Keratinocyte (primary cell): Measurements from ENCODE around the gene GRM1. TPM values are rescaled to one million over a fixed set of nuclear protein-coding genes. Genes with fewer than 3 reads are reported as not detected.

Experiments
- DNase-seq: peaks from one replicate; pipeline ENCODE4 v3.0.0-alpha.2; 2011; ENCODE audit warnings: low read depth, missing footprints, low spot score
- FAIRE-seq: peaks from 2 replicates; lab custom pipeline; 2011; peaks lifted over from hg19 to GRCh38; lab: Jason Lieb, UNC
- H2AFZ ChIP-seq: 2 replicates; pipeline ENCODE4 v1.6.0; 2012; ENCODE audit warnings: low read length, control low read depth, inconsistent platforms; ENCODE audit not compliant: control insufficient read depth
- H3K27ac ChIP-seq: 2 replicates; pipeline ENCODE4 v1.5.1; 2011; ENCODE audit warnings: low read length; ENCODE audit not compliant: control insufficient read depth, insufficient read depth
- H3K27me3 ChIP-seq: 3 replicates; pipeline ENCODE4 v1.6.0; 2011; ENCODE audit warnings: low read length; ENCODE audit not compliant: control insufficient read depth, insufficient read depth; ENCODE audit errors: extremely low read depth
- H3K36me3 ChIP-seq, 2 experiments: 2 replicates in 1 of 2; 3 replicates in 1 of 2; pipeline ENCODE4 v1.5.1; 2011; ENCODE audit warnings: low read length in 2 of 2, mild to moderate bottlenecking in 1 of 2; ENCODE audit not compliant: control insufficient read depth in 2 of 2, insufficient read depth in 2 of 2; ENCODE audit errors: extremely low read depth in 1 of 2
- H3K4me1 ChIP-seq: 3 replicates; pipeline ENCODE4 v1.5.1; 2011; ENCODE audit warnings: low read length; ENCODE audit not compliant: control insufficient read depth, insufficient read depth; ENCODE audit errors: extremely low read depth
- H3K4me2 ChIP-seq: 3 replicates; pipeline ENCODE4 v1.6.0; 2011; ENCODE audit warnings: low read depth, low read length; ENCODE audit not compliant: control insufficient read depth, insufficient read depth; ENCODE audit errors: extremely low read depth
- H3K4me3 ChIP-seq, 3 experiments: fragments of 200-600 bp in 1 of 3; sonication (generic) in 1 of 3; 2 replicates in 2 of 3; 3 replicates in 1 of 3; pipeline ENCODE4 v1.5.1; 2011 to 2016; ENCODE audit warnings: low read length in 3 of 3, mild to moderate bottlenecking in 3 of 3, control low read depth in 2 of 3, inconsistent platforms in 1 of 3, low read depth in 1 of 3, mixed read lengths in 1 of 3, mixed run types in 1 of 3, moderate library complexity in 1 of 3; ENCODE audit not compliant: control insufficient read depth in 2 of 3, insufficient read depth in 2 of 3; ENCODE audit errors: extremely low read depth in 1 of 3
- H3K79me2 ChIP-seq: 2 replicates; pipeline ENCODE4 v1.6.0; 2012; ENCODE audit warnings: low read length; ENCODE audit not compliant: control insufficient read depth, insufficient read depth
- H3K9ac ChIP-seq: 3 replicates; pipeline ENCODE4 v1.6.0; 2011; ENCODE audit warnings: low read length; ENCODE audit not compliant: control insufficient read depth, insufficient read depth; ENCODE audit errors: extremely low read depth
- H3K9me1 ChIP-seq: 3 replicates; pipeline ENCODE4 v1.6.0; 2011; ENCODE audit warnings: low read length; ENCODE audit not compliant: control insufficient read depth, insufficient read depth; ENCODE audit errors: extremely low read depth
- H3K9me3 ChIP-seq: 2 replicates; pipeline ENCODE4 v1.5.1; 2012; ENCODE audit warnings: low read depth, low read length; ENCODE audit not compliant: control insufficient read depth
- H4K20me1 ChIP-seq: 3 replicates; pipeline ENCODE4 v1.6.0; 2011; ENCODE audit warnings: low read length; ENCODE audit not compliant: control insufficient read depth, insufficient read depth; ENCODE audit errors: extremely low read depth
- CTCF ChIP-seq, 3 experiments: IDR thresholded peaks in 1 of 3; conservative IDR thresholded peaks in 1 of 3; optimal IDR thresholded peaks in 1 of 3; 2 replicates in 2 of 3; 3 replicates in 1 of 3; pipeline versions ENCODE3 to v1.5.1; 2011; ENCODE audit warnings: low read length in 3 of 3, mild to moderate bottlenecking in 3 of 3, moderate library complexity in 2 of 3, control low read depth in 1 of 3, inconsistent platforms in 1 of 3; ENCODE audit not compliant: insufficient read depth in 2 of 3; ENCODE audit errors: extremely low read depth in 1 of 3
- EZH2 ChIP-seq: IDR thresholded peaks from one replicate; pipeline ENCODE4 v1.6.1; 2012; ENCODE audit warnings: inconsistent platforms, mild to moderate bottlenecking, low read length, moderate library complexity
- dilution Hi-C: fragments of 300-500 bp; cut with MboI; formaldehyde crosslinking; loops from one replicate; pipeline ENCODE4 v1.7.0; 2020; ENCODE audit warnings: low sequenced_read_pairs; ENCODE audit not compliant: extremely low pct_ligation_motif_present
- polyA plus RNA-seq, 5 experiments: library from polyadenylated mRNA; depleted of rRNA in 3 of 5; stranded (reverse) in 3 of 5; stranded (forward) in 1 of 5; unstranded in 1 of 5; fragments of >200 nt; gene quantifications; 1 replicate in 1 of 5; 2 replicates in 3 of 5; 3 replicates in 1 of 5; pipeline versions ENCODE4 v1.2.1 to v1.2.3, GENCODE V29; 2011 to 2012; ENCODE audit warnings: missing spikeins in 2 of 5, low read depth in 1 of 5, low replicate concordance in 1 of 5

GRM1 gene
- polyA plus RNA-seq, 1 donor (not counting 4 experiments of a cell fraction or from before 2014, with no cell fraction given) = not detected

- H3K27ac ChIP-seq = no peak overlapping the region
- H4K20me1 ChIP-seq = no peaks in the 10 kb centered on the region
- dilution Hi-C loops = no loop called here
- H3K9ac ChIP-seq = no peak overlapping the region
- FAIRE-seq = no peak
- H3K4me1 ChIP-seq = no peaks in the 10 kb centered on the region
- H2AFZ ChIP-seq = no peak overlapping the region
- H3K9me1 ChIP-seq = no peaks in the 10 kb centered on the region
- H3K4me2 ChIP-seq = no peak overlapping the region
- no peaks in the 10 kb centered on the region for H3K27me3 ChIP-seq
- no peaks in the 10 kb centered on the region for H3K36me3 ChIP-seq
- H3K79me2 ChIP-seq = no peaks in the 10 kb centered on the region
- no peak for DNase-seq
- no peaks in the 10 kb centered on the region for H3K9me3 ChIP-seq
- H3K4me3 ChIP-seq = no peak overlapping the region
- TF ChIP-seq CTCF (optimal IDR thresholded peaks at IDR 0.05 in 1 of 3, IDR thresholded peaks at IDR 0.05 in 1 of 3, conservative IDR thresholded peaks at IDR 0.05 in 1 of 3; ENCODE audit: extremely low read depth in 1 of 3, insufficient read depth in 2 of 3, low read length in 3 of 3) (no peak), EZH2 (no peak)
Measured at GRCh38 chr6:146110990-146111389, 82.1 kb downstream of the GRM1 start.

GRCh38 chr6:146111881-146112450 lies 83.1 kb downstream of the GRM1 start:
- Histone ChIP-seq H3K9me1 (no peaks in the 10 kb centered on the region), H3K9ac (no peak overlapping the region), H3K9me3 (no peaks in the 10 kb centered on the region), H3K36me3 (no peaks in the 10 kb centered on the region), H3K27ac (no peak overlapping the region), H3K4me1 (no peaks in the 10 kb centered on the region), H3K4me2 (no peak overlapping the region), H3K79me2 (no peaks in the 10 kb centered on the region), H3K4me3 (no peak overlapping the region), H2AFZ (no peak overlapping the region), H4K20me1 (no peaks in the 10 kb centered on the region), H3K27me3 (no peaks in the 10 kb centered on the region)
- no peak for FAIRE-seq
- DNase-seq = no peak
- dilution Hi-C loops = no loop called here
- TF ChIP-seq EZH2 (no peak), CTCF (optimal IDR thresholded peaks at IDR 0.05 in 1 of 3, IDR thresholded peaks at IDR 0.05 in 1 of 3, conservative IDR thresholded peaks at IDR 0.05 in 1 of 3; ENCODE audit: extremely low read depth in 1 of 3, insufficient read depth in 2 of 3, low read length in 3 of 3) (peak in 2 of 3 experiments; percentile 14 to 15)
